ENCODE data around the gene PHYH.

GRCh38 chr10:13263591-13263990, 36.3 kb downstream of the PHYH start:
- no peak for TF ChIP-seq GATA2 (IDR thresholded peaks at IDR 0.05; ENCODE audit: low read depth, low read length)
- TF ChIP-seq GATA3 (IDR thresholded peaks at IDR 0.05; ENCODE audit: low read depth, low read length) = no peak
